ENCODE results near the gene SLC50A1. TPM values are rescaled to one million over a fixed set of nuclear protein-coding genes. Genes with fewer than 3 reads are reported as not detected.

Gene SLC50A1
- total RNA-seq, 1 experiment from 2014 or later = 39.0 TPM

- TF ChIP-seq HMGXB4 (CRISPR knock-in tag; IDR thresholded peaks at IDR 0.05) = no peak
- TF ChIP-seq ESRRA (CRISPR knock-in tag; IDR thresholded peaks at IDR 0.05; ENCODE audit: borderline replicate concordance) = no peak
- no peak for TF ChIP-seq GABPB1 (CRISPR knock-in tag; IDR thresholded peaks at IDR 0.05)
- TF ChIP-seq ERG (CRISPR knock-in tag; IDR thresholded peaks at IDR 0.05) = no peak
- TF ChIP-seq USF1 (CRISPR knock-in tag; IDR thresholded peaks at IDR 0.05) = no peak
- no peak for TF ChIP-seq NR1H2 (CRISPR knock-in tag; IDR thresholded peaks at IDR 0.05)
- TF ChIP-seq ZBTB43 (CRISPR knock-in tag; IDR thresholded peaks at IDR 0.05) = no peak
- DNase-seq (ENCODE audit: low spot score) (no peak), ATAC-seq (no peak)
- peaks cover 14% of the 10 kb centered on the region for H3K27me3 Mint-ChIP-seq (ENCODE audit: low read depth)
- H3K4me1 Mint-ChIP-seq = no peaks in the 10 kb centered on the region
- H3K9me3 Mint-ChIP-seq = no peaks in the 10 kb centered on the region
- ChIA-PET CTCF (interaction anchor here (0.8 to 3.2 kb wide), 4 partner anchors 10 to 63 kb away, joined by 3 to 17 read pairs (median 6); no protein-coding TSS in a partner anchor), POLR2A (no interaction called here)
- no peak overlapping the region for H3K27ac Mint-ChIP-seq
- no peaks in the 10 kb centered on the region for H3K36me3 Mint-ChIP-seq
- no peak overlapping the region for H3K4me3 Mint-ChIP-seq
These were observed 30.8 kb upstream of the SLC50A1 start for GRCh38 chr1:155104605-155105534.

- ChIA-PET CTCF (interaction anchor here (2.3 to 3.2 kb wide), 2 partner anchors 14 to 20 kb away, joined by 5 to 17 read pairs; no protein-coding TSS in a partner anchor), POLR2A (no interaction called here)
- Mint-ChIP-seq H3K4me1 (no peaks in the 10 kb centered on the region), H3K27me3 (ENCODE audit: low read depth) (peaks cover 14% of the 10 kb centered on the region), H3K4me3 (no peak overlapping the region), H3K27ac (peak overlapping the region; percentile 2; the same call in 1 of the 2 replicates), H3K36me3 (no peaks in the 10 kb centered on the region), H3K9me3 (no peaks in the 10 kb centered on the region)
- no peak for DNase-seq (ENCODE audit: low spot score)
- no peak for ATAC-seq
- TF ChIP-seq NR1H2 (CRISPR knock-in tag; IDR thresholded peaks at IDR 0.05) = no peak
- no peak for TF ChIP-seq MAX (CRISPR knock-in tag; IDR thresholded peaks at IDR 0.05)
- no peak for TF ChIP-seq CBFB (CRISPR knock-in tag; IDR thresholded peaks at IDR 0.05; ENCODE audit: low read depth)
- no peak for TF ChIP-seq STAT6 (CRISPR knock-in tag; conservative IDR thresholded peaks at IDR 0.05; ENCODE audit: low read depth)
- TF ChIP-seq PREB (CRISPR knock-in tag; IDR thresholded peaks at IDR 0.05; ENCODE audit: borderline replicate concordance) = no peak
- TF ChIP-seq ZMAT4 (CRISPR knock-in tag; IDR thresholded peaks at IDR 0.05) = no peak
- no peak for TF ChIP-seq IRF2 (CRISPR knock-in tag; IDR thresholded peaks at IDR 0.05; ENCODE audit: borderline replicate concordance, low read depth)
- TF ChIP-seq OVOL2 (CRISPR knock-in tag; IDR thresholded peaks at IDR 0.05; ENCODE audit: borderline replicate concordance) = no peak
- TF ChIP-seq TEAD1 (CRISPR knock-in tag; IDR thresholded peaks at IDR 0.05) = no peak
- no peak for TF ChIP-seq FOXJ3 (CRISPR knock-in tag; IDR thresholded peaks at IDR 0.05; ENCODE audit: borderline replicate concordance)
- TF ChIP-seq USF2 (CRISPR knock-in tag; IDR thresholded peaks at IDR 0.05) = no peak
- TF ChIP-seq E2F1 (CRISPR knock-in tag; IDR thresholded peaks at IDR 0.05) = no peak
- no peak for TF ChIP-seq ESRRA (CRISPR knock-in tag; IDR thresholded peaks at IDR 0.05; ENCODE audit: borderline replicate concordance)
- TF ChIP-seq GTF2I (CRISPR knock-in tag; conservative IDR thresholded peaks at IDR 0.05) = no peak
These were observed 30.0 kb upstream of the SLC50A1 start for GRCh38 chr1:155105604-155106011.

All from WTC11 (cell line).